ENCODE data around the gene TTC23.
"Not testable (repeated sequence)": the region's sequence is repeated elsewhere in the genome, so short reads cannot be mapped to it uniquely, and the experiment has no call there.

Gene TTC23

DNA sequence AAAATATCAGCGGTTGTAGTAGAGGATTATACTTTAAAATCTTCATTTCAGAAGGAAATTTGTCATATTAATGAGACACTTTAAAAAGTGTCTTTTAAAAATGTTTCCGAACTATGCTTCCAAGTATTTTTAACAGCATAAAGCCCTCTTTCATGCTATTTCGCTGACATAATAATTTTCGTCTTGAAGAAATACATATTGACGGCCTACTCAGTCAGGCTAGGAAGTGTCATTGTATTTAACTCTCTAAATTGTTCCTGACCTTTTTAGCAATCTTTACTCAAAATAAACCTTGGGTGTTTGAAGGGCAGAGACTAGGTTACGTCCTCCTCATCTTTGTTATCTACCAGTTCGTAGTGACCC is 1.1 kb upstream of the TTC23 start:
- no peak for TF ChIP-seq ZFX (IDR thresholded peaks at IDR 0.05; ENCODE audit: borderline replicate concordance)
- TF ChIP-seq, protein P1, sequence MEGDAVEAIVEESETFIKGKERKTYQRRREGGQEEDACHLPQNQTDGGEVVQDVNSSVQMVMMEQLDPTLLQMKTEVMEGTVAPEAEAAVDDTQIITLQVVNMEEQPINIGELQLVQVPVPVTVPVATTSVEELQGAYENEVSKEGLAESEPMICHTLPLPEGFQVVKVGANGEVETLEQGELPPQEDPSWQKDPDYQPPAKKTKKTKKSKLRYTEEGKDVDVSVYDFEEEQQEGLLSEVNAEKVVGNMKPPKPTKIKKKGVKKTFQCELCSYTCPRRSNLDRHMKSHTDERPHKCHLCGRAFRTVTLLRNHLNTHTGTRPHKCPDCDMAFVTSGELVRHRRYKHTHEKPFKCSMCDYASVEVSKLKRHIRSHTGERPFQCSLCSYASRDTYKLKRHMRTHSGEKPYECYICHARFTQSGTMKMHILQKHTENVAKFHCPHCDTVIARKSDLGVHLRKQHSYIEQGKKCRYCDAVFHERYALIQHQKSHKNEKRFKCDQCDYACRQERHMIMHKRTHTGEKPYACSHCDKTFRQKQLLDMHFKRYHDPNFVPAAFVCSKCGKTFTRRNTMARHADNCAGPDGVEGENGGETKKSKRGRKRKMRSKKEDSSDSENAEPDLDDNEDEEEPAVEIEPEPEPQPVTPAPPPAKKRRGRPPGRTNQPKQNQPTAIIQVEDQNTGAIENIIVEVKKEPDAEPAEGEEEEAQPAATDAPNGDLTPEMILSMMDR (IDR thresholded peaks at IDR 0.05): no peak
- peak overlapping the region; percentile 96 for H3K27ac ChIP-seq

DNA sequence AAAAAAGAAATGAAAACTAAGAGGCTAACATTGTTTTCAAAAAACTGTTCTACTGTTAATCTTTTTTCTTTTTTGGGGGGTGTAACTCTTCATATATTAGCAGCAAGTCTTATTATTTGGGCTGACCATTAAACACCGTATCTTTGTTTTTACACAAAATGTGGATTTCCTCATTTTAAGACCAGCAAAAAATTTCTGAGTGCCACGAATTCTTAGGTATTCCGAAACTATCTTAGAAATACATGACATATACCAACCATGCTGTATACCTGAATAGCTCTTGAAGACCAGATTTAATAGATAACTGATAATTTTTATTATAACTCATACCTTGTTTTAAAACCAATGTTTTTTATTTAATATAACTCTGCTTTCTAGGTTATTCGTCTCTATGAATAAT is 620 bp upstream of the TTC23 start:
- peak overlapping the region; percentile 96 for H3K27ac ChIP-seq
- TF ChIP-seq, protein P1 (IDR thresholded peaks at IDR 0.05): no peak

DNA sequence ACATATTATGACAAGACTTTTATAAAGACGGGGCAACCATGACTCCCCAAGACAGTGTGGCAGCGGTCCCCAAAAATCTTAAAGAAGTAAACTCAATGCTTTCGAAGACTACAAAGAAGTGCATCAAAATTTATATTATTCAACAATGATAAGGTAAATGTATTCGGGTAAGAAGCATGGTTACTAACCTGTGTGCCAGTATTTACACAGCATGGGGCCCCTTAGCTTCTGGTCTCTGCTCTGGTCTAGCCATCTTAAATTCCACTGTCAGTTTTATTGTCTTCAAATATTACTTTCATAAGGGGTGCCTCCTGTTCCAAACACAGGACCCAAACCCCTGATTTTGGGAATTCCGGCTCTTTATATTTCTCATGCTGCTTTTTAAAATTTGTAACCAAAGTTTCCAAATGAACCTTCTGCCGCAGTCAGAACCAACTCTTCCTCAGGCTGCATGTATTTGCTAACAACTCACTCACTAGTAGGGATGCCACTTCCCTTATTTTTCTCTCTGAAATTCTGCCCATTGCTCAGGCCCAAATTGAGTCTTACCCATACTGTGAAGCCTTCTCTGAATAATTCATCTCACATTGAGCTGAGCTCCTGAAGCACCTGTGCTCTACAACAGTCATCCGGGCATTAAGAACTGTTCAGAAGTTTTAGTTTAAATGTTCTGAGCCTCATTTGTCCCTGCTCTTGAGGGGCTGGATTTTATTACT is 1.2 kb downstream of the TTC23 start:
- H3K27ac ChIP-seq: peak overlapping the region; percentile 96

DNA sequence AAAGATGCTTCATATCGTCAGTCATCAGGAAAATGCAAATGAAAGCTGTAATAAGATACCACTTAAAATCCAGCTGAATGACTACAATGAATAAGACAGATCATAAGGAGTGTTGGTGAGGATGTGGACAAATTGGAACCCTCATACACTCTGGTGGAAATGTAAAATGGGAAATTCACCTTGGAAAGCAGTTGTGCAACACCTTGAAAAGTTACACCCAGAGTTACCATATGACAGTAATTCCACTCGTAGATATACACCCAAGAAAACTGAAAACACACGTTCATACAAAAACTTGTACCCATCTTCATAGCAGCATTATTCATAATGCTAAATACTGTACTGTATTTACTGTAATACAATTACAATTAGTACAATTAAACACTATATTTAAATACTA is 2.3 kb downstream of the TTC23 start:
- TF ChIP-seq, protein P1 (IDR thresholded peaks at IDR 0.05): no peak
- TF ChIP-seq ZFX (IDR thresholded peaks at IDR 0.05; ENCODE audit: borderline replicate concordance): no peak
- no peak overlapping the region for H3K27ac ChIP-seq

More for the DNA sequence above, 1.2 kb downstream of the TTC23 start:
- TF ChIP-seq ZFX (IDR thresholded peaks at IDR 0.05; ENCODE audit: borderline replicate concordance): no peak

DNA sequence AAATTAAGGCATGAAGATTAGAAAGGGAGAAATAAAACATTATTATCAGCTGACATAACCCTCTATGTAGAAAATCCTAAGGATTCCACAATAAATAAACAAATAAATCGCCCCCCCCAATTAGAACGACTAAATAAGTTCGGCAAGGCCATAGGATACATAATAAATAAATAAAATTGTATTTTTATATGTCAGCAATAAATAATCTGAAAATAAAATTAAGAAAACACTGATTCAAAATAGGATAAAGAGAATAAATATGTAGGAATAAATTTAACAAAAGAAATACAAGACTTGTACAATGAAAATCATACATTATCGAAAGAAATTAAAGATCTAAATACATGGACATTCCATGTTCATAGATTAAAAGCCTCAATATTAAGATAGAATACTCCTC is 5.1 kb downstream of the TTC23 start:
- no peak overlapping the region for H3K27ac ChIP-seq
- TF ChIP-seq, protein P1 (IDR thresholded peaks at IDR 0.05): no peak
- TF ChIP-seq ZFX (IDR thresholded peaks at IDR 0.05; ENCODE audit: borderline replicate concordance): no peak

DNA sequence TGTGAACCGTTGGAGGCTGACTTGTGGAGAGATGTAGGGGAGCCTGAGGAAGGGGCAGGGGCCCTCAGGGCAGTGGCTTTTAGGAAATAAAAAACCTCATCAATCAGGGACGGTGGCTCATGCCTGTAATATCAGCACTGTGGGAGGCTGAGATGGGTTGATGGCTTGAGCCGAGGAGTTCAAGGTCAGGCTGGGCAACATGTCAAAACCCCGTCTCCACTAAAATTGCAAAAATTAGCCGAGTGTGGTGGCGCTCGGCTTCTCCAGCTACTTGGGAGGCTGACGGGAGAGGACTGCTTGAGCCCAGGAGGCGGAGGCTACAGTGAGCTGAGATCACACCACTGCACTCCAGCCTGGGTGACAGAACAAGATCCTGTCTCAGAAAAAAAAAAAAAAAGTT is 7.6 kb downstream of the TTC23 start:
- TF ChIP-seq, protein P1 (IDR thresholded peaks at IDR 0.05): no peak
- no peak for TF ChIP-seq ZFX (IDR thresholded peaks at IDR 0.05; ENCODE audit: borderline replicate concordance)
- no peak overlapping the region for H3K27ac ChIP-seq

DNA sequence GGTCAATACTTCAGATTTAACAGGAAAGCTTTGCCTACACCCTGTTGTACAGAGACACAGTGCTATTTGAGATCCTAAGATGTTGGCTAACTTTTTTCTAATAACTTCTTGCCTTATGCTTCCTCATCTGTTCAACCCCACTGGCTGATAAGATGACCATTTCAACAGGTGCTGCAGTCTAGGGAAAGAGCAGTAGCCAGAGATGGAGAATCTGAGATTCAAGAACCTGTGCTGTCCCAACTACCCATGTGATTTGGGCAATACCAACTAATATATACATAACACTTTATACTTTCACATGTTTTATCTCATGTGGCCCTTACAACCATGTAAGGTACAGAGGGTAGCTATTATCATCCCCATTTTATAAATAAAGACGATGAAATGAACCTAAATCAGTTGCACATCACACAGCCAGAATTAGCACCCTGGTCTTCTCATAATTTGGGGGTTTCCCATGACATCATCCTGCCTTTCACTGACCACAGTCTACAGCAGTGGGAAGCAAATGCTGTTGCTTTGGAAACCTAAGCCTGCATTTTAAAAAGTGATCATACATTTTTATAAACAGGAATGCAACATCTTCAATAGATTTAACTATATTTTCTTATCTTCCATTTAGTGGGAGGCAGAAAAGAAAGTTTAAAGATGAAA is 9.7 kb downstream of the TTC23 start:
- no peak for TF ChIP-seq ZFX (IDR thresholded peaks at IDR 0.05; ENCODE audit: borderline replicate concordance)
- H3K27ac ChIP-seq: no peak overlapping the region

DNA sequence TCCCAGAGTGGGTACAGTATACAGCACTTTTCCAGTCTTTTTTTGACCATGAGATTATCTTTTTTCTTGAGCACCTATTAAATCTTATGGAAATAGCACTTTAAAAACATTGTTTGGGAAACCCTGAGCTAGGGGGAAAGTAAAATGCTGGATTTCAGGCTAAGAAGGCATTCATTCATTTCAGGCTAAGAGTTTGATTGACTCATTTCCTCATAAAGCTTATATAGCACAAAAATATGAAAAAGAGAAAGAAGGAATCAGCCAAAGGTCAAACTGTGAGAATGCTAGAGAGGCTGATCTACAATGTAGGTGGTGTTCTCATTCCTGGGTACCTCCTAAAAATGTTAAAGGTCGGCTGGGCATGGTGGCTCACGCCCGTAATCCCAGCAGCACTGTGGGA is 10.5 kb downstream of the TTC23 start:
- H3K27ac ChIP-seq: no peak overlapping the region
- TF ChIP-seq, protein P1 (IDR thresholded peaks at IDR 0.05): no peak
- no peak for TF ChIP-seq ZFX (IDR thresholded peaks at IDR 0.05; ENCODE audit: borderline replicate concordance)

DNA sequence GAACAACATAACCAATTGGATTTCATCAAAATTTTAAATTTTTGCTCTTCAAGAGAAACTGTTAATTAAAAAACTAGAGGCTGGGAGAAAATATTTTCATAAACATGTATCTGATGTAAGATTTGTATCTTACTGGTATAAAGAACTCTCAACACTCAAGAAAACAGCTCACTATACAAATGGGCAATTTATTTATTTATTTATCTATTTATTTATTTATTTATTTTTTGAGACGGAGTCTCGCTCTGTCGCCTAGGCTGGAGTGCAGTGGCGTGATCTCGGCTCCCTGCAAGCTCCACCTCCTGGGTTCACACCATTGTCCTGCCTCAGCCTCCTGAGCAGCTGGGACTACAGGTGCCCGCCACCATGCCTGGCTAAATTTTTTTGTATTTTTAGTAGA is 15.2 kb downstream of the TTC23 start:
- not testable (repeated sequence) for H3K27ac ChIP-seq
